Keratinocyte (primary cell): ENCODE data around the gene NRG3.

ENCODE experiments used
- CTCF ChIP-seq, 3 experiments: IDR thresholded peaks in 1 of 3; conservative IDR thresholded peaks in 1 of 3; optimal IDR thresholded peaks in 1 of 3; 2 replicates in 2 of 3; 3 replicates in 1 of 3; pipeline versions ENCODE3 to v1.5.1; 2011; ENCODE audit warnings: low read length in 3 of 3, mild to moderate bottlenecking in 3 of 3, moderate library complexity in 2 of 3, control low read depth in 1 of 3, inconsistent platforms in 1 of 3; ENCODE audit not compliant: insufficient read depth in 2 of 3; ENCODE audit errors: extremely low read depth in 1 of 3
- EZH2 ChIP-seq: IDR thresholded peaks from one replicate; pipeline ENCODE4 v1.6.1; 2012; ENCODE audit warnings: inconsistent platforms, mild to moderate bottlenecking, low read length, moderate library complexity

GRCh38 chr10:82674036-82674435 is 799.0 kb downstream of the NRG3 start:
- TF ChIP-seq EZH2 (no peak), CTCF (optimal IDR thresholded peaks at IDR 0.05 in 1 of 3, IDR thresholded peaks at IDR 0.05 in 1 of 3, conservative IDR thresholded peaks at IDR 0.05 in 1 of 3; ENCODE audit: extremely low read depth in 1 of 3, insufficient read depth in 2 of 3, low read length in 3 of 3) (no peak)
